GM19193 (cell line): ENCODE results near the gene NISCH.

Source experiments
- POLR2A ChIP-seq: IDR thresholded peaks from 4 replicates; pipeline ENCODE4 v1.6.1; 2011; ENCODE audit not compliant: insufficient read depth, insufficient read length; ENCODE audit errors: extremely low read depth

The NISCH gene

GRCh38 chr3:52524258-52524751 lies 68.9 kb downstream of the NISCH start:
- no peak for TF ChIP-seq POLR2A

DNA sequence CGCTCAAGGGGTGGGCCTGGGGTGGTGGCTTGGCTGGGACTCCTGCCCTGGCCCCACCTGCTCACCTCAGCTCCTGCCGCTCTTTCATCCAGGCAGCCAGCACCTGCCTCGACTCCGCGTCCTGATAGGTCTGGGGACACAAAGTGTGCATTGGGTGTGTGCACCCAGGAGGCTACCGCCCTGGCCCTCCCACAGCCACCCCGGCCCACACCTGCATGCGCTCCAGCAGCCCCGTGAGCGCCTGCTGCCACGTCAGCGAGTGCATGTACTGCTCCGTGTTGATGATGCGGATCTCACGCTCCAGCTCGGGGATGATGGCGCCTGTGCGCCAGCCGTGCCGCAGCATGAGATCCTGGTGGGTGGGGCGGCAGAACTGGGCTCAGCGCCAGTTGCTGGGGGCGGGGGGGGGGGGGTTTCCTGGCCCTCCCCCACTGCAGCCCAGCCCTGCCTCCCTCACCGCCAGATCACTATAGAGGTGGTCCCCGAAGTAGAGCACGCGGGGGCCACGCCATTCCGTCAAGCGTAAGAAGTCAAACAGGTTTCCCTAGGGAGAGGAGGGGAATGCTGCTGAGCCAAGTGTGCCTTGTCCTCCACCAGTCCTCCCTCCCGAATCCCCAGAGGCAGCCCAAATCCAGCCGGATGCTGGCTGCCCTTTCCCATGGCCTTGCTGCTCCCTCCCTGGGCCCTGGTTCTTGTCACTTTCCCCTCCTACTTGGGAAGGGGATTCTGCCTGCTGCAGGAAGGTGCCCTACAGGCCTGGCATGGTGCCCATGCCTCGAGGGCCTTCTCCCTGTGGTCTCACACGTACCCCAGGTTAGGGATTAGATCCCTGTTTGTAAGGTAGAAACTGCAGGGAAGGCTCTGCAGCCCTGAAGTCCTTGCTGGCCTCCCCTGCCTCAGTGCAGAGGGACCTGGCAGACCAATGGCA lies 69.6 kb downstream of the NISCH start:
- no peak for TF ChIP-seq POLR2A

DNA sequence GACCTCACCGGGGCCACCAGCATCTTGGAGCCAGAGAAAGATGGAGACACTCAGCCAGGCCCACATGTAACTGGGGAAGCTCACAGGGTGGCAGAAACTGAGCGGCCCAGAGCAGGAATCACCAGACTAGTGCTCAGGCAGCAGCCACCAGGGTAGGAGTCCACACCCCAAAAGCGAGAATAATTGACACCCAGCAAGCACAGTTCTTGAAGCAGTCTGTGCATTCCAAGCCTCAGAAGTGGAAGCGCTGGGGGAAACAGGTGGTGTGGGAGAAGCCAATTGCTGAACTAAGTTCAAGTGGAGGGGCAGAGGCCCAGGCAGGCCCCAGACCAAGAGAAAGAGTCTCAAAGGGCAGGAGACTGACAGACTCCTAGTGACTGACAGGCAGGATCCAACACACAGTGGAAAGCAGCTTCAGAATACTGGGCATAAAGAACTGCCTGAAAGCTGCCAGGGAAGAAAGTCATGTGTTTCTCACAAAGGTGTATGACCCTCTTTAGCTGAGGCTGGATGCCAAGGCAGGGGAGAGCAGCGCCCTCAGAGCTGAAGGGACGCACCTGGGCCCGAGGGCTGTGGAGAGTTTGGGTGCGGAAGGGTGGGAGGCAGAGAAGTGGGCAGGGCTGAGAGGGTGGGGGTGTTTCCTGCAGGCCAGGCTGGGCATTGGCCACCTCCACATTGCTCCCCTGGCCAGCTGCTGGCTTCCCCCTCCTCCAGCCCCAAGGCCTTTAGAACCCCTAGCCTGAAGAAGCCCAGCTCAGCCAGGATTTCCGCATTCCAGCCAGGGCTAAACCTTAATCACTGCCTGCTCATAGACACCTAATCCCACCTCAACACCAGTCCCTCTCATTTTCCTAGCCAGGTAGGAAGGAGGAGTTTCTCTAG lies 70.5 kb downstream of the NISCH start:
- TF ChIP-seq POLR2A, result no peak

DNA sequence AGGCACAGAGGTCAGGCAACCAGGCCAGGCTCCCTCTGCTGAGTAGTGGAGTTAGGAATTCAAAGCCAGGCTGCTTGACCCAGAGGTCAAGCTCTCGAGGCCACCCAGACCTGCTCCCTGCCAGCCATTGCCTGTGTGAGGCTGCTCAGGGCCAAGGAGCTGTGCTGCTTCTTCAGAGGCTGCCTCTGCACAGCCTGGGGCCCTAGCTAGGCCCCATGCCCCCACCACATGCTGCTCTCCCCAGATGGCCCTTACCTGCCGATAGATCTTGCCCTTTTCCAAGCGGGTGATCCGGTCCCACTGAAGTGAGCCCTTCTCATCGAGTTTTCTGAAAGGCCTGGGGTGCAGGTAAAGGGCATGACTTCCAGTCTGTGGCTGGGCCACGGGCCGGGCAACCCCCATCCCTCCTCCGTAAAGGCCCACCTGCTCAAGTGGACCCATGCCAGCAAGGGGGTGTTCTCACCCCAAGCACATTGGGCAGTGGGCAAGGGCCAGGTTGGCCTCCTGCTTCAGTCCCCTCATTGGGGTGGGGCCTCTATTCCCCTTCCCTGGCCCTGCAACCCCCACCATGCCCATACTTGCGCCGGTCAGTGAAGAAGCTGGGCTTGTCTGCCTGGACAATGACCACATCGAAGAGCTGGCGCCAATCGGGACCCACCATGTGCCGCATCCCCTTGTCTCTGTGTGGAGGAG lies 71.8 kb downstream of the NISCH start:
- no peak for TF ChIP-seq POLR2A

- no peak for TF ChIP-seq POLR2A
Measured at GRCh38 chr3:52527732-52528585, 72.6 kb downstream of the NISCH start.

- no peak for TF ChIP-seq POLR2A
Measured at GRCh38 chr3:52528586-52529375, 73.4 kb downstream of the NISCH start.

DNA sequence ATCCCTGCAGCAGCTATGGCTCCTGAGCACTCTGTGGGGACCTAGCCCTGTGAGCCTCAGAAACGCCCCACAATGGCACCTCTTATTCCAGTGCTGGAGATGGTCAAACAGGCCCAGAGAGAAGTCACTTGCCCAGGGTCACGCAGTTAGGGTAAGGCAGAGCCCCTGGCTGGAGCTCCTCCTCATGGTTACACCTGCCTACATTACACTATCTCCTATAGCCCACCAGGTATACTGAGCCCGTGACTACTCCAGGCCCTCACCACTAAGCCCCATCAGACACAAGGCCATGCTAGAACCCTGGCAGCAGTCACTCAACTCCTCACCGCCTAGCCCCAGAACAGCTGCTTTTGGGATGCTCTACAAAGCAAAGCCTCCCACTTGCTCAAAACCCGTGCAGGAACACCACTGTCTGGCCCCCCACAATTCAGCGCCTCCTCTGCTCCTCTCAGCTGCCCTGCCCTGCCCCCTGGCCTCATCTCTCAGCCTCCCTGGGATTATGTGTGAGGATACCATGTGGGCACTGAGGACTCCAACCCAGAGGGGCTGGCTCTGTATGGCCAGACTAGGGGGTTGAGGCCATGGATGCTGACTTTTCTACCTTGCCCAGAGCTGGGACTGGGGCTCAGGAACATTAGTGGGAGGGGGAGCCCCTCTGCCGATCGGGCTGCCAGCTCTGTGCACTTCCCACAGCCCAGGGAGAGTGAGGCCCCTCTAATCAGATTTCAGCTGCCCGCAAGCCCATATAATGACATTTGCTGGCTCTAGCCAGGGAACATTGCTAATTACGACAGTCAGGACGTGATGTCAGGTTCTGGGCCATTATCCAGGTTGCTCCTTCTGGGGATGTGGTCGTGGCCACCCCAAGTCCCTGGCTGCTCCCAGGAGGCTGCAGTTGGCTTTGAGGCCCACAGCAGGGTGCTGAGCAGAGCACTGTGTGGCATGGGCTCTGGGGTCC lies 74.3 kb downstream of the NISCH start:
- no peak for TF ChIP-seq POLR2A

DNA sequence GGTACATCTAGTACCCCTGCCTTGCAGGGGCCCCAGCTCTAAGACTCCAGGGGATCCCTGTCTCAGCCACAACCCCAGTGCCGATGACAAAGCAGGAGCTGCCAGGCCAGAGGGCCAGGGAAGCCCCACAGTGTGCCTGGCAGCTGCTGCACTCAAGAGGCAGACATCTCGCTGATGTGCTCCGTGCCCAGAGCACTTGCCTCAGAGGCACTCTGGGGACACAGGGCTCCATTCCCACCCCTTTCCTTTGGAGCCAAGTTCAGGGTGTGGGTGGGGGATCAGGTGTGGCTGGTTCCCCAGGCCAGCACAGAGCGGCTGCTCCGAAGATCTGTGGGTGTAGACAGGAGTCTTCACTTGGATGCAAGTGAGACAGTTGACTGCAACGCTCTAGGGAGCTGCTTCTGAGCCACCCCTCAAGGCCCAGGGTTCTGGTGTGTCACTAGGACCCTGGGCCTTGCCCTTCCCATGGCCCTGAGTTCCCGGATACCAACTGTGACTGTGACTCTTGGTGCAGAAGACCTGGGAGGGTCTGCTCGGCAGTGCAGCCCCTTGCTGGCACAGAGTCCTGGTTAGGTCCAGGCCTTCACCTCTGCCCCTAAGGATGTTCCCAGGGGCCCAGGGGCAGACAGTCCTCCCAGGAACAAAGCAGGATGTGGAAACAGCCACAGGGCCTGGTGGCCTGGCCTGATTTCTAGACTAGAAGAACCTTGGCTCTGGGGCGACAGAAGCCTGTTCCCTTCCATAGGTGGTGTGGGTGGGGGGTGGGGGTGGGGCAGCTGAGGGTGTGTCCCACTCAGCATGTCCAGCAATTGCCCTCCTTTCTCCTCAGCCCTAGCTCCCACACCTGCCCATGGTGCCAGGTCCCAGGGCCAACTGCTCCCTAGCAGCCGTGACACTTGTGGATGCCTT lies 75.8 kb downstream of the NISCH start:
- TF ChIP-seq POLR2A, result no peak

- no peak for TF ChIP-seq POLR2A
Measured at GRCh38 chr3:52531860-52532516, 76.6 kb downstream of the NISCH start.

DNA sequence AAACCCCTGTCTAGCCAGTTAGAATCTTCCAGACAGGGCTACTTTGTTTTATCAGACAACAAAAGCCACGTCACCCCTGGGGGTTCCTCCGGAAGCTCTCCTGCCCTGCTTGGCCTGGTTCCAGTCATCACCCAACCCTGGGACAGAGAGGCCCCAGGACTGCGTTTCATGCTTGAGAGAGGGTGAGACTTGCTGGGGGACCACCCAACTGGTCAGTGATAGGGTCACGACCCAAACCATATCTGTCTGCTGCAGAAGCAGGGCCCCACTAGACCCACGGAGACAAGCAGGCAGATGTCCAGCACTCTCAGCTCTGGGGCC lies 77.1 kb downstream of the NISCH start:
- TF ChIP-seq POLR2A, result no peak
